SK-N-SH (cell line): Measurements from ENCODE around the gene TRIM28. TPM values are rescaled to one million over a fixed set of nuclear protein-coding genes. Genes with fewer than 3 reads are reported as not detected.

Source experiments
- CTCF ChIA-PET: fragments of 300-600, 350-600 bp; formaldehyde crosslinking; extraction: SDS; loops from one replicate; lab custom pipeline; 2021; lab: Yijun Ruan, JAX
- POLR2A ChIA-PET: fragments of 350-600 bp; sonication (Branson Sonifier 250); formaldehyde crosslinking; extraction: SDS; loops from one replicate; lab custom pipeline; 2020; ENCODE audit warnings: antibody characterized with exemption, inconsistent platforms; lab: Yijun Ruan, JAX
- DNase-seq: peaks from one replicate; pipeline ENCODE4 v3.0.0; 2012
- H2AFZ ChIP-seq: fragments of 200-600 bp; sonication (generic); 2 replicates; pipeline ENCODE4 v1.8.1; 2016; ENCODE audit warnings: antibody characterized with exemption, mild to moderate bottlenecking, low read depth
- H3F3A ChIP-seq: fragments of 200-600 bp; sonication (generic); replicated peaks from 2 replicates; pipeline ENCODE3; 2016; ENCODE audit warnings: antibody characterized with exemption, mild to moderate bottlenecking; ENCODE audit not compliant: insufficient read depth
- H3K27ac ChIP-seq, 2 experiments: fragments of 200-500 bp in 1 of 2; fragments of 200-600 bp in 1 of 2; sonication (Bioruptor generic) in 1 of 2; sonication (generic), shearing (Covaris generic) in 1 of 2; 2 replicates each; pipeline versions ENCODE4 v1.5.1 to v1.6.1; 2014 to 2016; ENCODE audit warnings: low read depth in 2 of 2, inconsistent platforms in 1 of 2, low read length in 1 of 2, mild to moderate bottlenecking in 1 of 2, mixed read lengths in 1 of 2
- H3K27me3 ChIP-seq: fragments of 200-600 bp; sonication (generic), shearing (Covaris generic); 2 replicates; pipeline ENCODE4 v1.6.1; 2016; ENCODE audit warnings: mixed run types; ENCODE audit not compliant: insufficient read depth
- H3K36me3 ChIP-seq, 2 experiments: fragments of 200-500 bp in 1 of 2; fragments of 200-600 bp in 1 of 2; sonication (Bioruptor generic) in 1 of 2; sonication (generic) in 1 of 2; replicated peaks in 1 of 2; 2 replicates each; pipeline versions ENCODE3 to v1.5.1; 2014 to 2016; ENCODE audit warnings: low read length in 1 of 2, mild to moderate bottlenecking in 1 of 2; ENCODE audit not compliant: insufficient read depth in 2 of 2, control insufficient read depth in 1 of 2
- H3K4me1 ChIP-seq, 2 experiments: fragments of 200-500 bp in 1 of 2; fragments of 200-600 bp in 1 of 2; sonication (Bioruptor generic) in 1 of 2; sonication (generic), shearing (Covaris generic) in 1 of 2; 2 replicates each; pipeline versions ENCODE4 v1.5.1 to v1.6.1; 2014 to 2016; ENCODE audit warnings: low read depth in 1 of 2, low read length in 1 of 2, mixed run types in 1 of 2; ENCODE audit not compliant: insufficient read depth in 2 of 2, control insufficient read depth in 1 of 2
- H3K4me2 ChIP-seq: fragments of 200-600 bp; sonication (generic), shearing (Covaris generic); 2 replicates; pipeline ENCODE4 v1.6.1; 2017; ENCODE audit warnings: mixed run types
- H3K4me3 ChIP-seq, 2 experiments: fragments of 200-500 bp in 1 of 2; fragments of 200-600 bp in 1 of 2; sonication (Bioruptor generic) in 1 of 2; sonication (generic), shearing (Covaris generic) in 1 of 2; 2 replicates each; pipeline versions ENCODE4 v1.5.1 to v1.8.1; 2014 to 2016; ENCODE audit warnings: low read depth in 2 of 2, inconsistent platforms in 1 of 2, low read length in 1 of 2, mild to moderate bottlenecking in 1 of 2, mixed read lengths in 1 of 2, moderate library complexity in 1 of 2
- H3K79me2 ChIP-seq: fragments of 200-600 bp; sonication (generic); 2 replicates; pipeline ENCODE4 v1.8.1; 2017; ENCODE audit warnings: mild to moderate bottlenecking; ENCODE audit not compliant: insufficient read depth
- H3K9ac ChIP-seq: fragments of 200-600 bp; sonication (generic); 2 replicates; pipeline ENCODE4 v1.6.1; 2017; ENCODE audit warnings: mixed run types
- H3K9me2 ChIP-seq: fragments of 200-600 bp; sonication (generic); 2 replicates; pipeline ENCODE4 v1.6.1; 2017; ENCODE audit warnings: mixed run types
- H3K9me3 ChIP-seq: fragments of 200-600 bp; sonication (generic); 2 replicates; pipeline ENCODE4 v1.6.1; 2017; ENCODE audit warnings: mixed run types, mild to moderate bottlenecking, moderate library complexity
- H4K20me1 ChIP-seq: fragments of 200-600 bp; sonication (generic); 2 replicates; pipeline ENCODE4 v1.6.1; 2017; ENCODE audit warnings: mild to moderate bottlenecking, mixed run types; ENCODE audit not compliant: insufficient read depth
- ELF1 ChIP-seq: IDR thresholded peaks from 2 replicates; pipeline ENCODE4 v1.4.0; 2012
- EP300 ChIP-seq, 2 experiments: IDR thresholded peaks; 2 replicates each; pipeline versions ENCODE4 v1.4.0 to v1.6.1; 2012; ENCODE audit warnings: borderline replicate concordance in 1 of 2, low read depth in 1 of 2, low read length in 1 of 2
- EZH2phosphoT487 ChIP-seq: fragments of 200-600 bp; sonication (generic); IDR thresholded peaks from 2 replicates; pipeline ENCODE4 v1.6.1; 2017; ENCODE audit warnings: low read depth, mixed run types, mild to moderate bottlenecking, antibody characterized with exemption, moderate library complexity, borderline replicate concordance
- FOXM1 ChIP-seq: IDR thresholded peaks from 2 replicates; pipeline ENCODE4 v1.4.0; 2012; ENCODE audit warnings: low read depth, mild to moderate bottlenecking
- JUND ChIP-seq: IDR thresholded peaks from 2 replicates; pipeline ENCODE4 v1.4.0; 2012
- MXI1 ChIP-seq: IDR thresholded peaks from 2 replicates; pipeline ENCODE4 v1.6.1; 2012; ENCODE audit warnings: mild to moderate bottlenecking, low read depth, low read length, improper control_type of control experiment
- NRF1 ChIP-seq: IDR thresholded peaks from 2 replicates; pipeline ENCODE4 v1.6.1; 2012; ENCODE audit warnings: low read depth, mild to moderate bottlenecking, low read length
- RAD21 ChIP-seq: IDR thresholded peaks from 2 replicates; pipeline ENCODE4 v1.6.1; 2012; ENCODE audit warnings: mild to moderate bottlenecking, low read length
- RCOR1 ChIP-seq: fragments of 150-350 bp; IDR thresholded peaks from 2 replicates; pipeline ENCODE4 v1.6.1; 2017; ENCODE audit warnings: antibody characterized with exemption, low read length
- RFX5 ChIP-seq: IDR thresholded peaks from 2 replicates; pipeline ENCODE4 v1.6.1; 2012; ENCODE audit warnings: mild to moderate bottlenecking, improper control_type of control experiment, low read length
- SMC3 ChIP-seq: IDR thresholded peaks from 2 replicates; pipeline ENCODE4 v1.6.1; 2012; ENCODE audit warnings: low read depth, low read length, improper control_type of control experiment
- TCF12 ChIP-seq: IDR thresholded peaks from 2 replicates; pipeline ENCODE4 v1.4.0; 2012
- TEAD4 ChIP-seq: IDR thresholded peaks from 2 replicates; pipeline ENCODE4 v1.4.0; 2012; ENCODE audit warnings: mild to moderate bottlenecking, borderline replicate concordance; ENCODE audit not compliant: insufficient read depth
- YY1 ChIP-seq: IDR thresholded peaks from 2 replicates; pipeline ENCODE4 v1.4.0; 2012; ENCODE audit warnings: low read depth, mild to moderate bottlenecking
- WGBS: methylation state at CpG from one replicate; pipeline ENCODE4 v1.1.6; 2017; ENCODE audit warnings: low lambda C conversion rate; 5-methylcytosine and 5-hydroxymethylcytosine counted together
- polyA plus RNA-seq, 3 experiments: library from polyadenylated mRNA; depleted of rRNA; stranded (reverse); fragments of >200 nt; gene quantifications; 2 replicates each; pipeline ENCODE4 v1.2.3, GENCODE V29; 2012
- TF ChIP-seq, protein P1 (sequence below): fragments of 150-350 bp; IDR thresholded peaks from 2 replicates; pipeline ENCODE4 v1.6.1; 2017; ENCODE audit warnings: antibody characterized with exemption, low read length, low read depth, borderline replicate concordance
- TF ChIP-seq, protein P2 (sequence below): IDR thresholded peaks from 2 replicates; pipeline ENCODE4 v1.4.0; 2012; ENCODE audit warnings: low read depth, borderline replicate concordance
- TF ChIP-seq, protein P3 (sequence below): IDR thresholded peaks from 2 replicates; pipeline ENCODE4 v1.6.1; 2012; ENCODE audit warnings: mild to moderate bottlenecking, low read depth, low read length, moderate library complexity

TRIM28 gene
- polyA plus RNA-seq, 1 of the 3 experiments (the other 2 are of a cell fraction) = 594 TPM

DNA sequence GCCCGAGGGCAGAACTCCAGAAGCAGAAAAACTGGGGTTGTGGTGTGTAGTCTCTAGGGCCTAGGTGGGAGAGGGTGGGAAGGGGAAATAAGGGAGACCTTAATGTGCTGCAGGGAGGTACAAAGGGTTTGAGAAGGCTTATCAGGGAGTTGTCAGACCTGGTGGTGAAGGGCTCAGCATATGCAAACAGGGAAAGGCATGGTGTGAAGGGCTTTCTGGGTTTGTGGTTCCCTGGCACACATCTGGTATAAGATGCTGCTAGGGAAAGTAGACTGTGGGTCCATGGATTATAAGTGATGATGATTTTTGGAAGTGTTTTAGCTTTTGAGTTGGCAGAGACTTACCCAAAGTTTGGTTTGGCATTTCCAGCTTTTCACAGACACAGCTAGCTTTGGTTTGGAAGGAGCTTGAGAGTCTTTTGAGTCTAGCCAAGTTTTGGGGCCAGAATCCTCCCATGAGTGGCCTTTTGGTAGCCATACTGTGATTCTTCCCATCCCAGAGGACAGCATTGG is 2.2 kb downstream of the TRIM28 start:
- H3K27me3 ChIP-seq = no peaks in the 10 kb centered on the region
- 5% methylated on average over 1 of the region's 1 CpG for WGBS
- no peak for DNase-seq
- peak overlapping the region; percentile 94 to 97 for H3K4me3 ChIP-seq
- ChIA-PET CTCF (interaction anchor here (1.0 to 2.3 kb wide), 3 partner anchors 8 to 32 kb away, joined by 5 to 10 read pairs (median 5); partner anchors contain the start of genes CHMP2A and ZBTB45), POLR2A (interaction anchor here (2.8 to 4.0 kb wide), 3 partner anchors 7 to 26 kb away, joined by 23 to 45 read pairs (median 42); partner anchors contain the start of genes CHMP2A, UBE2M and ZBTB45)
- peak overlapping the region; percentile 99 for H3K4me2 ChIP-seq
- H3K36me3 ChIP-seq = peaks cover 35 to 56% of the 10 kb centered on the region in 2 experiments
- H3K27ac ChIP-seq = no peak overlapping the region
- H3K9me3 ChIP-seq = no peaks in the 10 kb centered on the region
- H2AFZ ChIP-seq = no peak overlapping the region
- peaks cover 11 to 20% of the 10 kb centered on the region in 2 experiments; a peak in 3 of 4 replicates for H3K4me1 ChIP-seq
- H4K20me1 ChIP-seq = peaks cover 56% of the 10 kb centered on the region
- H3K79me2 ChIP-seq = peaks cover 54% of the 10 kb centered on the region
- TF ChIP-seq YY1 (no peak), RFX5 (no peak), ELF1 (no peak), TCF12 (no peak), JUND (no peak), NRF1 (no peak), EZH2phosphoT487 (no peak)
- TF ChIP-seq, protein P1, sequence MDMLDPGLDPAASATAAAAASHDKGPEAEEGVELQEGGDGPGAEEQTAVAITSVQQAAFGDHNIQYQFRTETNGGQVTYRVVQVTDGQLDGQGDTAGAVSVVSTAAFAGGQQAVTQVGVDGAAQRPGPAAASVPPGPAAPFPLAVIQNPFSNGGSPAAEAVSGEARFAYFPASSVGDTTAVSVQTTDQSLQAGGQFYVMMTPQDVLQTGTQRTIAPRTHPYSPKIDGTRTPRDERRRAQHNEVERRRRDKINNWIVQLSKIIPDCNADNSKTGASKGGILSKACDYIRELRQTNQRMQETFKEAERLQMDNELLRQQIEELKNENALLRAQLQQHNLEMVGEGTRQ = no peak
- TF ChIP-seq, protein P2, sequence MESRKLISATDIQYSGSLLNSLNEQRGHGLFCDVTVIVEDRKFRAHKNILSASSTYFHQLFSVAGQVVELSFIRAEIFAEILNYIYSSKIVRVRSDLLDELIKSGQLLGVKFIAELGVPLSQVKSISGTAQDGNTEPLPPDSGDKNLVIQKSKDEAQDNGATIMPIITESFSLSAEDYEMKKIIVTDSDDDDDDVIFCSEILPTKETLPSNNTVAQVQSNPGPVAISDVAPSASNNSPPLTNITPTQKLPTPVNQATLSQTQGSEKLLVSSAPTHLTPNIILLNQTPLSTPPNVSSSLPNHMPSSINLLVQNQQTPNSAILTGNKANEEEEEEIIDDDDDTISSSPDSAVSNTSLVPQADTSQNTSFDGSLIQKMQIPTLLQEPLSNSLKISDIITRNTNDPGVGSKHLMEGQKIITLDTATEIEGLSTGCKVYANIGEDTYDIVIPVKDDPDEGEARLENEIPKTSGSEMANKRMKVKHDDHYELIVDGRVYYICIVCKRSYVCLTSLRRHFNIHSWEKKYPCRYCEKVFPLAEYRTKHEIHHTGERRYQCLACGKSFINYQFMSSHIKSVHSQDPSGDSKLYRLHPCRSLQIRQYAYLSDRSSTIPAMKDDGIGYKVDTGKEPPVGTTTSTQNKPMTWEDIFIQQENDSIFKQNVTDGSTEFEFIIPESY = no peak
- H3K9ac ChIP-seq = peak overlapping the region; percentile 82
- H3K9me2 ChIP-seq = no peaks in the 10 kb centered on the region
- peaks cover 24% of the 10 kb centered on the region for H3F3A ChIP-seq

DNA sequence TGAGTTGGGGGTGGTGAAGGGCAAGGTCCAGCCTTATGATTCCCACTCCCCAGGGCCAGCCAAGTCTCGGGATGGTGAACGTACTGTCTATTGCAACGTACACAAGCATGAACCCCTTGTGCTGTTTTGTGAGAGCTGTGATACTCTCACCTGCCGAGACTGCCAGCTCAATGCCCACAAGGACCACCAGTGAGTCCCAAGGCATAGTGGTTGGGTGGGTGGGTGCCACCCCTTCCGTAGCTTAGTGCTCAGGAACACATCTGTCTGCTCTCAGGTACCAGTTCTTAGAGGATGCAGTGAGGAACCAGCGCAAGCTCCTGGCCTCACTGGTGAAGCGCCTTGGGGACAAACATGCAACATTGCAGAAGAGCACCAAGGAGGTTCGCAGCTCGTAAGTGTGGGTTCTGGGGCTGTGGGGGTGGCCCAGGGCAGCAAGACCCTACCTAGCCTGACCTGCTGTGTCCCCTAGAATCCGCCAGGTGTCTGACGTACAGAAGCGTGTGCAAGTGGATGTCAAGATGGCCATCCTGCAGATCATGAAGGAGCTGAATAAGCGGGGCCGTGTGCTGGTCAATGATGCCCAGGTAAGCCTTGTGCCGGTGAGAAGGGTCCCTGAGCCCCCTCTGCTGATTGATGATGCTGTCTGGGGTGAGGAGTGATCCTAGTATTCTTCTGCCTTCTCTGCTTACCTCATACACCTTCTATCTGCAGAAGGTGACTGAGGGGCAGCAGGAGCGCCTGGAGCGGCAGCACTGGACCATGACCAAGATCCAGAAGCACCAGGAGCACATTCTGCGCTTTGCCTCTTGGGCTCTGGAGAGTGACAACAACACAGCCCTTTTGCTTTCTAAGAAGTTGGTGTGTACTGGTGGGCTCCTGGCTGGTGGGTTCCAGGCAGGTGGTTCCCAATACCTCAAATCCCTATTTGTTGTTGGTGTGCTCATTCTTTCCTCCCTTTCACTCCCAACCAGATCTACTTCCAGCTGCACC is 3.8 kb downstream of the TRIM28 start:
- H4K20me1 ChIP-seq = peaks cover 56% of the 10 kb centered on the region
- peak overlapping the region; percentile 7 to 94; a peak in 2 of 4 replicates for H3K4me3 ChIP-seq
- CTCF ChIA-PET = interaction anchor here (9.1 kb wide), 1 partner anchor 28 kb away, joined by 81 read pairs; the partner anchor contains the start of gene ZBTB45
- TF ChIP-seq, protein P3, sequence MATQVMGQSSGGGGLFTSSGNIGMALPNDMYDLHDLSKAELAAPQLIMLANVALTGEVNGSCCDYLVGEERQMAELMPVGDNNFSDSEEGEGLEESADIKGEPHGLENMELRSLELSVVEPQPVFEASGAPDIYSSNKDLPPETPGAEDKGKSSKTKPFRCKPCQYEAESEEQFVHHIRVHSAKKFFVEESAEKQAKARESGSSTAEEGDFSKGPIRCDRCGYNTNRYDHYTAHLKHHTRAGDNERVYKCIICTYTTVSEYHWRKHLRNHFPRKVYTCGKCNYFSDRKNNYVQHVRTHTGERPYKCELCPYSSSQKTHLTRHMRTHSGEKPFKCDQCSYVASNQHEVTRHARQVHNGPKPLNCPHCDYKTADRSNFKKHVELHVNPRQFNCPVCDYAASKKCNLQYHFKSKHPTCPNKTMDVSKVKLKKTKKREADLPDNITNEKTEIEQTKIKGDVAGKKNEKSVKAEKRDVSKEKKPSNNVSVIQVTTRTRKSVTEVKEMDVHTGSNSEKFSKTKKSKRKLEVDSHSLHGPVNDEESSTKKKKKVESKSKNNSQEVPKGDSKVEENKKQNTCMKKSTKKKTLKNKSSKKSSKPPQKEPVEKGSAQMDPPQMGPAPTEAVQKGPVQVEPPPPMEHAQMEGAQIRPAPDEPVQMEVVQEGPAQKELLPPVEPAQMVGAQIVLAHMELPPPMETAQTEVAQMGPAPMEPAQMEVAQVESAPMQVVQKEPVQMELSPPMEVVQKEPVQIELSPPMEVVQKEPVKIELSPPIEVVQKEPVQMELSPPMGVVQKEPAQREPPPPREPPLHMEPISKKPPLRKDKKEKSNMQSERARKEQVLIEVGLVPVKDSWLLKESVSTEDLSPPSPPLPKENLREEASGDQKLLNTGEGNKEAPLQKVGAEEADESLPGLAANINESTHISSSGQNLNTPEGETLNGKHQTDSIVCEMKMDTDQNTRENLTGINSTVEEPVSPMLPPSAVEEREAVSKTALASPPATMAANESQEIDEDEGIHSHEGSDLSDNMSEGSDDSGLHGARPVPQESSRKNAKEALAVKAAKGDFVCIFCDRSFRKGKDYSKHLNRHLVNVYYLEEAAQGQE = no peak
- no peak for TF ChIP-seq RAD21
- no peak for TF ChIP-seq TEAD4
- no peak for TF ChIP-seq RFX5
- no peak for TF ChIP-seq SMC3
- TF ChIP-seq RCOR1 = no peak
- TF ChIP-seq EP300 (IDR thresholded peaks at IDR 0.05; ENCODE audit: borderline replicate concordance in 1 of 2, low read depth in 1 of 2, low read length in 1 of 2) = no peak
- TF ChIP-seq FOXM1 = no peak
- no peak for TF ChIP-seq MXI1

More for the DNA sequence above, 3.8 kb downstream of the TRIM28 start:
- POLR2A ChIA-PET = interaction anchor here (1.1 kb wide), 1 partner anchor 12 kb away, joined by 3 read pairs; no protein-coding TSS in a partner anchor
- 92% methylated on average over 17 of the region's 18 CpGs for WGBS
- H3K9me2 ChIP-seq = no peaks in the 10 kb centered on the region
- H3K9me3 ChIP-seq = no peaks in the 10 kb centered on the region
- H3F3A ChIP-seq = peaks cover 39% of the 10 kb centered on the region
- H3K9ac ChIP-seq = no peak overlapping the region
- H2AFZ ChIP-seq = no peak overlapping the region
- H3K36me3 ChIP-seq = peaks cover 45 to 71% of the 10 kb centered on the region in 2 experiments
- peak overlapping the region; percentile 99 for H3K4me2 ChIP-seq
- no peak for DNase-seq
- no peak overlapping the region for H3K27ac ChIP-seq
- H3K27me3 ChIP-seq = no peaks in the 10 kb centered on the region
- peaks cover 54% of the 10 kb centered on the region for H3K79me2 ChIP-seq
- H3K4me1 ChIP-seq = peaks cover 11 to 21% of the 10 kb centered on the region in 2 experiments; a peak in 3 of 4 replicates
